Omental fat pad (tissue), 4 donors: ENCODE measurements around the gene DLG2. TPM values are rescaled to one million over a fixed set of nuclear protein-coding genes. Genes with fewer than 3 reads are reported as not detected.

Experiments
- ATAC-seq: fragments of 150-250 bp; one replicate; pipeline ENCODE4 v1.9.1; 2016; ENCODE audit warnings: mild to moderate bottlenecking, moderate library complexity; ENCODE audit not compliant: low FRiP score
- DNase-seq: peaks from one replicate; pipeline ENCODE4 v3.0.0-alpha.2; 2019; ENCODE audit warnings: low spot score
- CTCF ChIP-seq, 3 donors: fragments of 450-650 bp; IDR thresholded peaks; one replicate each; pipeline ENCODE4 v1.5.1; 2016 to 2017; ENCODE audit warnings: antibody characterized with exemption in 3 of 3, mild to moderate bottlenecking in 3 of 3, moderate library complexity in 2 of 3
- total RNA-seq, 4 donors: library from RNA; depleted of rRNA; stranded (reverse); fragments of >200 nt; gene quantifications; one replicate each; pipeline ENCODE4 v1.1.0, GENCODE V29; 2016

The DLG2 gene
- total RNA-seq, 4 donors from 2014 or later, result 4.8 to 13.2 (median 8.1) TPM

DNA sequence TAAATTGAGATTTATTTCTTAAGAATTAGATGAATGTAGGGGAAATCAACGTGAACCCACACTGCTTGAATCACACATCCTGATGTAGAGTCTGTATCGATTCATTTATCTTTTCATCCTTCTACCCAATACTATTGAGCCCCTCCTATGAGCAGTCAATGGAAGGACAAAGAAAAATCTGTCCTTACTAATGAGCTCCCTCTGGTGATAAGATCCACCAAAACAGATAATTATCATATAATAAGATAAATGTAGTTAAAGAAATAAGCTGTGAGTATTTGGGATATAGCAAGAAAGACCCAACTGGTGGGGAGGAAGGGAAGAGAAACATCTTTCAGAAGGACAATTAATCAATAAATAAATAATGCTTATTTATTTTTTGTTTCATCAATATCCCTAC is 1955.9 kb downstream of the DLG2 start:
- ATAC-seq (no peak), DNase-seq (no peak)
- TF ChIP-seq CTCF (IDR thresholded peaks at IDR 0.05), result no peak

- ATAC-seq (no peak), DNase-seq (no peak)
- no peak for TF ChIP-seq CTCF (IDR thresholded peaks at IDR 0.05)
Measured at GRCh38 chr11:83666149-83666548, 1961.0 kb downstream of the DLG2 start.

DNA sequence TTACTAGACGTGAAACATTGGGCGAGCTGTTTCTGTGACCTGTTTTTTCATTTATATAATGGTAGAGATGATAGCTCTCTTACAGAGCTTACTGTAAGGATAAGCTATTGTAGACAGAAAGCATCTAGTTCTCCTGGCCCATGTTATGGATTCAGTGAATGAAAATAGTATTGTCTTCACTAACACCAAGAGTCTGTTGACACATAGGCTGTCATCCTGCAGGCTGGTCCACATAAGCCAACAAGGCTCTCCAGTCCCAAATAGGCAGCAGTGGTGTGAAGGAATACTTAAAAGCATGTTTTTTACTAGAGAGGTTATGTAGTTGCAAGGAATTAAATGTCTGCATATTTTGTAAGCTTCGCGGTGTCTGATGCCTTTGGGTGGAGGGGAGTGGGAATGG is 1963.2 kb downstream of the DLG2 start:
- no peak for ATAC-seq
- TF ChIP-seq CTCF (IDR thresholded peaks at IDR 0.05), result no peak

DNA sequence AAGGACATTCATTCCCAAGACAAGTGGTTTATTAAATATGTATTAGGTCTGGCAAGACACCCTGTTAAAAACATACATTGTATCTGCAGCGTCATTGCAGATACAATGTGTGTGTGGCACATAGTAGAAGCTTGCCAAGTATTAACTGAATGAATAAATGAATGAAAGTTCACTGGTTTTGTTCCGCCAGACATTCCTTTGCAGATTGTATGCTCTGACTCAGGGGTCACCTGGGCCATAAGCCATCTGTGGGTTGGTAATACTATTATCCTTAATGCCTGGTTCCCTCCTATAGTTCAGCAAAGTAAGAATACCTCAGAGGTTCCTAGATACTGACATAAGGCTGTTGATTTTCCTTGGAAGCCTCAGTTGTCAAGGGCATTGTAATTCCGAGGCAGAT is 1963.7 kb downstream of the DLG2 start:
- no peak for DNase-seq
- ATAC-seq, result no peak
- TF ChIP-seq CTCF (IDR thresholded peaks at IDR 0.05), result no peak

More for the DNA sequence above, 1963.2 kb downstream of the DLG2 start:
- no peak for DNase-seq

DNA sequence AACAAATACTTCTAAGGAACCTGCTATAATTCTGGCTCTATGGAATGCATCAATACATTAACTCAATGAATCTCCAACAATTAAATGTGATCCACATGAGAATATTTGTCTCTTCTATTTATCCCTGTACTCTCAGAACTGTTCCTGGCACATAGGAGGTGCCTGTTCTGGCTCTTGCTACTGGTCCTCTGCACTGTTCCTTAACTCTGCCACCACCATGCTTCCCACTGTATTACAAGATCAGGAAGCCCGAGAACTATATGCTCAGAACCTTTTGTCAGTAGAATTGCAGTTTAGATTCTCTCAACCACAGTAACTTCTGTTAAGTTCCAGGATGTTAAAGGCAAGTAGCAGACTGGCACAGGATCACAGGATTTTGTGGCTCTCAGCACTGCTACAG is 1964.7 kb downstream of the DLG2 start:
- no peak for ATAC-seq
- no peak for TF ChIP-seq CTCF (IDR thresholded peaks at IDR 0.05)
- no peak for DNase-seq

DNA sequence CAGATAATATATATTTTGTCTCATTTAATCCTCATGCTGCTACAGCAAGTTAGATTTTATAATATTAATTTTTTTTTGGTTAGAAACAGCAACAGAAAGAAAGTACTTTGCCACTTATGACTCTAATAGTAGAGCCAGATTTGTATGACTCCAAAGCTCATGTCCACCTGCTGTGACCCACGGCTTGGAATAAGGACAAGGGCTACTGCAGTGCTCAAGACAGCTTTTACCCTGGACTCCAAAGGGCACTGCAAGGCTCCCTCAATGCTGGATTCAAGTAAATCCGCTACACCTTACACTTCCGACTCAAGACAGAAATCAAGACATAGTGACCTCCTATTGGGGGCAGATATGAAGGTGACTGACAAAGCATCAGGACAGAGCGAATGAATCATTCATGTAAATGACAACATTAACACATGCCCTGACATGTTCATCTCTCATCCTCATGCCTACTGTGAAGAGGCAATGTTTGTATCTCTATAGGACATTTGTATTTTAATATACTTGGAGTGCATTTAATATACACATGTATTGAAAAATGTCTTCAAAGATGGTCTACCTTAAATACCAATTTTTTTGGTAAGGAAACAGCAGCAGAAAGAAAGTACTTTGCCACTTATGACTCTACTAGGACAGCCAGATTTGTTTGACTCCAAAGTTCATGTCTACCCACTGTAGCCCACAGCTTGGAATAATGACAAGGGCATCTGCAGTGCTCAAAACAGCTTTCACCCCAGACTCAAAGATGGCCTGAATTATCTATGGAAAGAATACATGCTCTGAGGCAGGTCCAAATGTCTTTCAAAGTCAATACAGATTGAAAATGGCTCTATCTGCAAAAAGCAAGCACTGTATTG is 1965.4 kb downstream of the DLG2 start:
- ATAC-seq (no peak), DNase-seq (no peak)
- TF ChIP-seq CTCF (IDR thresholded peaks at IDR 0.05), result no peak

- DNase-seq, result no peak
- ATAC-seq, result no peak
- TF ChIP-seq CTCF (IDR thresholded peaks at IDR 0.05), result no peak
Measured at GRCh38 chr11:83659466-83659865, 1967.7 kb downstream of the DLG2 start.
